K562 (cell line): ENCODE results near the gene SCAMP3. TPM values are rescaled to one million over a fixed set of nuclear protein-coding genes. Genes with fewer than 3 reads are reported as not detected.

Experiments used
- CHD7 ChIP-seq: fragments of 200-600 bp; sonication (generic); IDR thresholded peaks from one replicate; pipeline ENCODE4 v1.6.1; 2012; ENCODE audit warnings: mild to moderate bottlenecking, low read depth, low read length, inconsistent platforms
- FOXJ2 ChIP-seq: fragments of 200-800 bp; sonication (Bioruptor generic); IDR thresholded peaks from 2 replicates; pipeline ENCODE4 v1.6.1; 2016; ENCODE audit warnings: missing genetic modification characterization, missing compliant biosample characterization
- GABPB1 ChIP-seq: sonication (generic); formaldehyde crosslinking; IDR thresholded peaks from 2 replicates; pipeline ENCODE4 v1.8.0; 2022; ENCODE audit warnings: mild to moderate bottlenecking, missing genetic modification reagents
- HDAC6 ChIP-seq: IDR thresholded peaks from 2 replicates; pipeline ENCODE4 v1.6.1; 2012; ENCODE audit warnings: low read depth, mild to moderate bottlenecking, control low read depth, inconsistent platforms, low read length, moderate library complexity
- MAFK ChIP-seq: IDR thresholded peaks from 2 replicates; pipeline ENCODE4 v1.6.1; 2011; ENCODE audit warnings: low read length, improper control_type of control experiment
- MCM5 ChIP-seq: fragments of 450-650 bp; IDR thresholded peaks from 2 replicates; pipeline ENCODE4 v1.6.1; 2016; ENCODE audit warnings: low read depth
- SOX6 ChIP-seq: fragments of 450-650 bp; IDR thresholded peaks from 2 replicates; pipeline ENCODE4 v1.6.1; 2014; ENCODE audit warnings: mild to moderate bottlenecking
- TAF1 ChIP-seq: IDR thresholded peaks from 2 replicates; pipeline ENCODE4 v1.6.1; 2011; ENCODE audit warnings: mild to moderate bottlenecking, low read length, moderate library complexity; ENCODE audit not compliant: insufficient read depth, control insufficient read depth, severe bottlenecking; ENCODE audit errors: extremely low read depth
- TBL1XR1 ChIP-seq, 2 experiments: IDR thresholded peaks; 2 replicates each; pipeline ENCODE4 v1.6.1; 2012; ENCODE audit warnings: improper control_type of control experiment in 2 of 2, low read length in 2 of 2, mild to moderate bottlenecking in 1 of 2
- TGIF2 ChIP-seq: sonication (generic); formaldehyde crosslinking; IDR thresholded peaks from 2 replicates; pipeline ENCODE4 v1.8.1; 2022; ENCODE audit warnings: mild to moderate bottlenecking, missing genetic modification reagents, moderate library complexity
- ZNF274 ChIP-seq: IDR thresholded peaks from 2 replicates; pipeline ENCODE4 v1.6.1; 2011; ENCODE audit warnings: low read depth, mild to moderate bottlenecking, low read length, moderate library complexity, borderline replicate concordance
- polyA plus RNA-seq, 8 experiments: library from polyadenylated mRNA; depleted of rRNA in 4 of 8; stranded (reverse) in 5 of 8; unstranded in 3 of 8; fragments of >200 nt; fragmentation: Nextera tagmentation in 2 of 8; fragmentation: Illumina TruSeq in 1 of 8; extraction: Ambion mirVana in 2 of 8; extraction: Trizol in 1 of 8; gene quantifications; 2 replicates each; pipeline versions ENCODE4 v1.2.1 to v1.2.3, GENCODE V29; 2011 to 2014; ENCODE audit warnings: inconsistent platforms in 1 of 8, missing spikeins in 1 of 8
- total RNA-seq, 7 experiments: library from RNA; depleted of rRNA in 6 of 7; stranded (reverse); fragments of >200 nt in 6 of 7; fragmentation: Illumina TruSeq in 2 of 7; extraction: Trizol in 2 of 7; gene quantifications; 2 replicates each; pipeline versions ENCODE4 v1.2.1 to v1.2.3, GENCODE V29; 2011 to 2021; ENCODE audit warnings: low replicate concordance in 1 of 7
- TF ChIP-seq, protein P1 (sequence below): fragments of 450-650 bp; IDR thresholded peaks from 2 replicates; pipeline ENCODE4 v1.6.1; 2016; ENCODE audit warnings: mild to moderate bottlenecking
- TF ChIP-seq, protein P2 (sequence below): fragments of 450-650 bp; IDR thresholded peaks from 2 replicates; pipeline ENCODE4 v1.6.1; 2018; ENCODE audit warnings: mild to moderate bottlenecking, low read depth; ENCODE audit not compliant: partially characterized antibody

Gene SCAMP3
- total and polyA plus RNA-seq, 9 of the 15 experiments (the other 6 are each of a cell fraction or from before 2014, with no cell fraction given), result 14.2 to 131 (median 86.1) TPM

GRCh38 chr1:155241069-155241679 is 21.0 kb downstream of the SCAMP3 start (continued):
- TF ChIP-seq FOXJ2 (tag), result no peak
- 0 out of 2 replicates have a peak, but pooled peaks have one; percentile 21 for TF ChIP-seq GABPB1 (CRISPR knock-in tag)
- TF ChIP-seq, protein P1, sequence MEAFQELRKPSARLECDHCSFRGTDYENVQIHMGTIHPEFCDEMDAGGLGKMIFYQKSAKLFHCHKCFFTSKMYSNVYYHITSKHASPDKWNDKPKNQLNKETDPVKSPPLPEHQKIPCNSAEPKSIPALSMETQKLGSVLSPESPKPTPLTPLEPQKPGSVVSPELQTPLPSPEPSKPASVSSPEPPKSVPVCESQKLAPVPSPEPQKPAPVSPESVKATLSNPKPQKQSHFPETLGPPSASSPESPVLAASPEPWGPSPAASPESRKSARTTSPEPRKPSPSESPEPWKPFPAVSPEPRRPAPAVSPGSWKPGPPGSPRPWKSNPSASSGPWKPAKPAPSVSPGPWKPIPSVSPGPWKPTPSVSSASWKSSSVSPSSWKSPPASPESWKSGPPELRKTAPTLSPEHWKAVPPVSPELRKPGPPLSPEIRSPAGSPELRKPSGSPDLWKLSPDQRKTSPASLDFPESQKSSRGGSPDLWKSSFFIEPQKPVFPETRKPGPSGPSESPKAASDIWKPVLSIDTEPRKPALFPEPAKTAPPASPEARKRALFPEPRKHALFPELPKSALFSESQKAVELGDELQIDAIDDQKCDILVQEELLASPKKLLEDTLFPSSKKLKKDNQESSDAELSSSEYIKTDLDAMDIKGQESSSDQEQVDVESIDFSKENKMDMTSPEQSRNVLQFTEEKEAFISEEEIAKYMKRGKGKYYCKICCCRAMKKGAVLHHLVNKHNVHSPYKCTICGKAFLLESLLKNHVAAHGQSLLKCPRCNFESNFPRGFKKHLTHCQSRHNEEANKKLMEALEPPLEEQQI, result no peak
- peak; percentile 19 for TF ChIP-seq TAF1
- no peak for TF ChIP-seq CHD7
- TF ChIP-seq, protein P2, sequence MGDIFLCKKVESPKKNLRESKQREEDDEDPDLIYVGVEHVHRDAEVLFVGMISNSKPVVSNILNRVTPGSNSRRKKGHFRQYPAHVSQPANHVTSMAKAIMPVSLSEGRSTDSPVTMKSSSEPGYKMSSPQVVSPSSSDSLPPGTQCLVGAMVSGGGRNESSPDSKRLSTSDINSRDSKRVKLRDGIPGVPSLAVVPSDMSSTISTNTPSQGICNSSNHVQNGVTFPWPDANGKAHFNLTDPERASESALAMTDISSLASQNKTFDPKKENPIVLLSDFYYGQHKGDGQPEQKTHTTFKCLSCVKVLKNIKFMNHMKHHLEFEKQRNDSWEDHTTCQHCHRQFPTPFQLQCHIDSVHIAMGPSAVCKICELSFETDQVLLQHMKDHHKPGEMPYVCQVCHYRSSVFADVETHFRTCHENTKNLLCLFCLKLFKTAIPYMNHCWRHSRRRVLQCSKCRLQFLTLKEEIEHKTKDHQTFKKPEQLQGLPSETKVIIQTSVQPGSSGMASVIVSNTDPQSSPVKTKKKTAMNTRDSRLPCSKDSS, result no peak
- TF ChIP-seq SOX6, result no peak
- TF ChIP-seq ZNF274, result no peak
- no peak for TF ChIP-seq MAFK
- no peak for TF ChIP-seq TBL1XR1 (IDR thresholded peaks at IDR 0.05; ENCODE audit: low read length in 2 of 2)
- TF ChIP-seq HDAC6, result no peak
- TF ChIP-seq TGIF2 (CRISPR knock-in tag), result no peak
- no peak for TF ChIP-seq MCM5
